ENCODE results near the gene SCUBE2.

DNA sequence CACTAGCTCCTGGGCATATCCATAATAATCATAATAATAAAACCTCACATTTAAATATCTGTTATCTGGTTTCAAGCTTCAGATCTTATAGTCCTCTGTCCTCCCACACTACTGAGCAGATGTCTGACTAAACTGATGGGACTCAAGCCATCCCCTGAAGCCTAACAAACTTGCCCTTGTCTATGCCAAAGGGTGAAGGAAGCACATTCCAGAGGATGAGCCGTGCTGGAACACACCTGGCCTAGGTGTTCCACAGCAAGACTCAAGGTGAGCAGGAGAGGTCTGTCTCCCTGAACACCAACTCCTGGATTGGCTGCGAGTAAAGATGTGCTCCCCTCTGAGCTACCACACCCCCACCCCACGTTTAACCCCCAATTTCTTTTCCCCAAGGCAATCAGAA is 14.7 kb downstream of the SCUBE2 start:
- TF ChIP-seq, protein P1, sequence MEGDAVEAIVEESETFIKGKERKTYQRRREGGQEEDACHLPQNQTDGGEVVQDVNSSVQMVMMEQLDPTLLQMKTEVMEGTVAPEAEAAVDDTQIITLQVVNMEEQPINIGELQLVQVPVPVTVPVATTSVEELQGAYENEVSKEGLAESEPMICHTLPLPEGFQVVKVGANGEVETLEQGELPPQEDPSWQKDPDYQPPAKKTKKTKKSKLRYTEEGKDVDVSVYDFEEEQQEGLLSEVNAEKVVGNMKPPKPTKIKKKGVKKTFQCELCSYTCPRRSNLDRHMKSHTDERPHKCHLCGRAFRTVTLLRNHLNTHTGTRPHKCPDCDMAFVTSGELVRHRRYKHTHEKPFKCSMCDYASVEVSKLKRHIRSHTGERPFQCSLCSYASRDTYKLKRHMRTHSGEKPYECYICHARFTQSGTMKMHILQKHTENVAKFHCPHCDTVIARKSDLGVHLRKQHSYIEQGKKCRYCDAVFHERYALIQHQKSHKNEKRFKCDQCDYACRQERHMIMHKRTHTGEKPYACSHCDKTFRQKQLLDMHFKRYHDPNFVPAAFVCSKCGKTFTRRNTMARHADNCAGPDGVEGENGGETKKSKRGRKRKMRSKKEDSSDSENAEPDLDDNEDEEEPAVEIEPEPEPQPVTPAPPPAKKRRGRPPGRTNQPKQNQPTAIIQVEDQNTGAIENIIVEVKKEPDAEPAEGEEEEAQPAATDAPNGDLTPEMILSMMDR (IDR thresholded peaks at IDR 0.05), result no peak
- TF ChIP-seq EP300 (IDR thresholded peaks at IDR 0.05) (no peak), POLR2A (IDR thresholded peaks at IDR 0.05) (no peak), POLR2AphosphoS5 (IDR thresholded peaks at IDR 0.05) (no peak)
